IMR-90 (cell line): Measurements from ENCODE around the gene RNF144B.

Experiments used
- BHLHE40 ChIP-seq: fragments of 150-350 bp; IDR thresholded peaks from 2 replicates; pipeline ENCODE4 v1.6.1; 2016; ENCODE audit warnings: mild to moderate bottlenecking, low read depth, low read length
- CHD1 ChIP-seq: IDR thresholded peaks from 2 replicates; pipeline ENCODE4 v1.6.1; 2012; ENCODE audit warnings: low read depth, low read length, improper control_type of control experiment
- ELK1 ChIP-seq: fragments of 150-350 bp; IDR thresholded peaks from 2 replicates; pipeline ENCODE4 v1.6.1; 2016; ENCODE audit warnings: low read depth, mild to moderate bottlenecking, low read length, moderate library complexity, borderline replicate concordance
- FOS ChIP-seq: fragments of 150-350 bp; IDR thresholded peaks from 2 replicates; pipeline ENCODE4 v1.6.1; 2016; ENCODE audit warnings: low read depth, low read length
- MAFK ChIP-seq: IDR thresholded peaks from 2 replicates; pipeline ENCODE4 v1.6.1; 2012; ENCODE audit warnings: low read depth, low read length, improper control_type of control experiment
- MAZ ChIP-seq: IDR thresholded peaks from 2 replicates; pipeline ENCODE4 v1.6.1; 2012; ENCODE audit warnings: low read depth, mild to moderate bottlenecking, low read length, improper control_type of control experiment, moderate library complexity, borderline replicate concordance
- POLR2A ChIP-seq: IDR thresholded peaks from 2 replicates; pipeline ENCODE4 v1.6.1; 2012; ENCODE audit warnings: mild to moderate bottlenecking, low read depth, low read length
- RFX5 ChIP-seq: IDR thresholded peaks from 2 replicates; pipeline ENCODE4 v1.8.0; 2012; ENCODE audit warnings: low read depth, mild to moderate bottlenecking, low read length, moderate library complexity
- SMC3 ChIP-seq: fragments of 150-350 bp; IDR thresholded peaks from 2 replicates; pipeline ENCODE4 v1.6.1; 2016; ENCODE audit warnings: low read depth, mild to moderate bottlenecking, antibody characterized with exemption, low read length, moderate library complexity
- TF ChIP-seq, protein P1 (sequence below): conservative IDR thresholded peaks from 2 replicates; pipeline ENCODE4 v1.5.1; 2012; ENCODE audit warnings: mild to moderate bottlenecking, low read depth, low read length, improper control_type of control experiment
- TF ChIP-seq, protein P2 (sequence below): fragments of 150-350 bp; IDR thresholded peaks from 2 replicates; pipeline ENCODE4 v1.6.1; 2017; ENCODE audit warnings: mild to moderate bottlenecking, antibody characterized with exemption, low read length, low read depth

DNA sequence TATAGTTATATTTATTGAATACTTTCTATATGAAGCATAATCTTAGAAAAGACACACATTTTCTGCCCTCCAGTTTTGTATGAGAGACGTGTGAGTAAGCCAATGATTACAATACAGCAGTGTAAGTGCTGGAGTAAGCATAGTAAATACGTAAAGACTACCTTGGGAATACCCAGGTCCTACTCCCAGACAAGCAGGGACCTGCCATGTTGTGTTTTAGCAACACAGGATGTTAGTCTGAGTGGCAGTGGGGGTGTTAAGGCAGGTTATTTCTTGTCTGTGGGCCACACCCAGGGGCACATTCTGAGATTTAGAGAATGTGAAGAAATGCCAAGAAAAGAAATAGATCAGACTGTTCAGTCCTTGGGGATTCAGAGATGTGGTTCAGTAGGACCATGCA is 34.3 kb upstream of the RNF144B start:
- TF ChIP-seq POLR2A (no peak), BHLHE40 (no peak), MAZ (no peak), RFX5 (no peak), ELK1 (no peak), SMC3 (no peak), CHD1 (no peak), FOS (no peak), MAFK (no peak)
- TF ChIP-seq, protein P1, sequence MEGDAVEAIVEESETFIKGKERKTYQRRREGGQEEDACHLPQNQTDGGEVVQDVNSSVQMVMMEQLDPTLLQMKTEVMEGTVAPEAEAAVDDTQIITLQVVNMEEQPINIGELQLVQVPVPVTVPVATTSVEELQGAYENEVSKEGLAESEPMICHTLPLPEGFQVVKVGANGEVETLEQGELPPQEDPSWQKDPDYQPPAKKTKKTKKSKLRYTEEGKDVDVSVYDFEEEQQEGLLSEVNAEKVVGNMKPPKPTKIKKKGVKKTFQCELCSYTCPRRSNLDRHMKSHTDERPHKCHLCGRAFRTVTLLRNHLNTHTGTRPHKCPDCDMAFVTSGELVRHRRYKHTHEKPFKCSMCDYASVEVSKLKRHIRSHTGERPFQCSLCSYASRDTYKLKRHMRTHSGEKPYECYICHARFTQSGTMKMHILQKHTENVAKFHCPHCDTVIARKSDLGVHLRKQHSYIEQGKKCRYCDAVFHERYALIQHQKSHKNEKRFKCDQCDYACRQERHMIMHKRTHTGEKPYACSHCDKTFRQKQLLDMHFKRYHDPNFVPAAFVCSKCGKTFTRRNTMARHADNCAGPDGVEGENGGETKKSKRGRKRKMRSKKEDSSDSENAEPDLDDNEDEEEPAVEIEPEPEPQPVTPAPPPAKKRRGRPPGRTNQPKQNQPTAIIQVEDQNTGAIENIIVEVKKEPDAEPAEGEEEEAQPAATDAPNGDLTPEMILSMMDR, result no peak
- TF ChIP-seq, protein P2, sequence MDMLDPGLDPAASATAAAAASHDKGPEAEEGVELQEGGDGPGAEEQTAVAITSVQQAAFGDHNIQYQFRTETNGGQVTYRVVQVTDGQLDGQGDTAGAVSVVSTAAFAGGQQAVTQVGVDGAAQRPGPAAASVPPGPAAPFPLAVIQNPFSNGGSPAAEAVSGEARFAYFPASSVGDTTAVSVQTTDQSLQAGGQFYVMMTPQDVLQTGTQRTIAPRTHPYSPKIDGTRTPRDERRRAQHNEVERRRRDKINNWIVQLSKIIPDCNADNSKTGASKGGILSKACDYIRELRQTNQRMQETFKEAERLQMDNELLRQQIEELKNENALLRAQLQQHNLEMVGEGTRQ, result no peak
